ENCODE measurements around the gene TTC3. TPM values are rescaled to one million over a fixed set of nuclear protein-coding genes. Genes with fewer than 3 reads are reported as not detected.
"Not testable (repeated sequence)": the region's sequence is repeated elsewhere in the genome, so short reads cannot be mapped to it uniquely, and the experiment has no call there.

The TTC3 gene
- total RNA-seq, 4 donors from 2014 or later, result 96.5 to 195 (median 122) TPM

DNA sequence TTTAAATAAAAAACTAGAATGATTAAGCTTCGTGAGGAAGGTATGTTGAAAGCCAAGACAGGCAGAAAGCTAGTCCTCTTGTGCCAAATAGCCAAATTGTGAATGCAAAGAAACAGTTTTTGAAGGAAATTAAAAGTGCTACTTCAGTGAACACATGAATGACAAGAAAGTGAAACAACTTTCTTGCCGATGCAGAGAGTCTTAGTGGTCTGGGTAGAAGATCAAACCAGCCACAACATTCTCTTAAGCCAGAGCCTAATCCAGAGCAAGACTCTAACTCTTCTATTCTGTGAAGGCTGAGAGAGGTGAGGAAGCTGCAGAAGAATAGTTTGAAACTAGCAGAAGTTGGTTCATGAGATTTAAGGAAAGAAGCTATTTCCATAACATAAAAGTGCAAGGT, 63.2 kb downstream of the TTC3 start:
- 93% methylated on average over 2 of the region's 2 CpGs for WGBS
- no peaks in the 10 kb centered on the region for H3K9me3 ChIP-seq
- peaks cover 81% of the 10 kb centered on the region for H3K36me3 ChIP-seq
- TF ChIP-seq EP300 (IDR thresholded peaks at IDR 0.05), result no peak
- TF ChIP-seq, protein P1, sequence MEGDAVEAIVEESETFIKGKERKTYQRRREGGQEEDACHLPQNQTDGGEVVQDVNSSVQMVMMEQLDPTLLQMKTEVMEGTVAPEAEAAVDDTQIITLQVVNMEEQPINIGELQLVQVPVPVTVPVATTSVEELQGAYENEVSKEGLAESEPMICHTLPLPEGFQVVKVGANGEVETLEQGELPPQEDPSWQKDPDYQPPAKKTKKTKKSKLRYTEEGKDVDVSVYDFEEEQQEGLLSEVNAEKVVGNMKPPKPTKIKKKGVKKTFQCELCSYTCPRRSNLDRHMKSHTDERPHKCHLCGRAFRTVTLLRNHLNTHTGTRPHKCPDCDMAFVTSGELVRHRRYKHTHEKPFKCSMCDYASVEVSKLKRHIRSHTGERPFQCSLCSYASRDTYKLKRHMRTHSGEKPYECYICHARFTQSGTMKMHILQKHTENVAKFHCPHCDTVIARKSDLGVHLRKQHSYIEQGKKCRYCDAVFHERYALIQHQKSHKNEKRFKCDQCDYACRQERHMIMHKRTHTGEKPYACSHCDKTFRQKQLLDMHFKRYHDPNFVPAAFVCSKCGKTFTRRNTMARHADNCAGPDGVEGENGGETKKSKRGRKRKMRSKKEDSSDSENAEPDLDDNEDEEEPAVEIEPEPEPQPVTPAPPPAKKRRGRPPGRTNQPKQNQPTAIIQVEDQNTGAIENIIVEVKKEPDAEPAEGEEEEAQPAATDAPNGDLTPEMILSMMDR (IDR thresholded peaks at IDR 0.05), result no peak
- TF ChIP-seq POLR2A (IDR thresholded peaks at IDR 0.05), result no peak
- TF ChIP-seq POLR2AphosphoS5 (IDR thresholded peaks at IDR 0.05), result no peak
- H3K27me3 ChIP-seq, result no peaks in the 10 kb centered on the region
- DNase-seq (ENCODE audit: low spot score in 2 of 2), result no peak
- H3K4me1 ChIP-seq, result no peaks in the 10 kb centered on the region
- no peak overlapping the region for H3K4me3 ChIP-seq
- no peak overlapping the region for H3K27ac ChIP-seq

DNA sequence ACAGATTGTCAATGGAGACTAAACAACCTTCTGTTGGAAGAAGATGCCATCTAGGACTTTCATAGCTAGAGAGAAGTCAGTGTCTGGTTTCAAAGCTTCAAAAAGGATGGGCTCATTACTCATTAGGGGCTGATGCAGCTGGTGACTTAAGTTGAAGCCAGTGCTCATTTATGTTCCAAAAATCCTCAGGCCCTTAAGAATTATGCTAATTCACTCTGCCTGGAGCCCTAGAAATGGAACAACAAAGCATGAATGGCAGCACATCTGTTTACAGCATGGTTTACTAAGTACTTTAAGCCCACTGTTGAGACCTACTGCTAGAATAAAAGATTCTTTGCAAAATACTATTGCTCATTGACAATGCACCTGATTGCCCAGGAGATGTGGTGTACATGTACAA, 63.7 kb downstream of the TTC3 start:
- no peak for DNase-seq (ENCODE audit: low spot score in 2 of 2)
- TF ChIP-seq, protein P1 (IDR thresholded peaks at IDR 0.05), result no peak
- TF ChIP-seq POLR2A (IDR thresholded peaks at IDR 0.05) (no peak), POLR2AphosphoS5 (IDR thresholded peaks at IDR 0.05) (no peak), EP300 (IDR thresholded peaks at IDR 0.05) (no peak)
- H3K4me1 ChIP-seq, result no peaks in the 10 kb centered on the region
- peaks cover 82% of the 10 kb centered on the region for H3K36me3 ChIP-seq
- no peak overlapping the region for H3K27ac ChIP-seq
- no peaks in the 10 kb centered on the region for H3K27me3 ChIP-seq
- no peak overlapping the region for H3K4me3 ChIP-seq
- H3K9me3 ChIP-seq, result no peaks in the 10 kb centered on the region

DNA sequence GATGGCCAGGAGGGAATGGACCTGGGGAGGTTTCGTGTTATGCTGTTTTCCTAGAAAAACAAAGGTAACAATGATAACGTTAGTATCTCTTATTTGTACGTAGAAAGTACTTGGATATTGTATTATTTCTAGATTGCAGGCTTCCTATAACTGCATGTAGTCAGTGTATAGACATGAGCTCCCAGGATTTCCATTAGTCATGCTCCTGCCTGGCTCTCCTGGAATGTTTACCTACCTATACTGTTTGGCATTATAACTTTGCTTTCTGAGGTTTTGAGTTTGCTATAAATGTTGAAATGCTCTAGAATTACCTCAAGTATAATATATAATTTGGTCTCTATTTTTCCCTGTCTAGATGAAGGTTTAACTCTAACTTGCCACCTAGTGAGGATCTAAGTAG, 66.1 kb downstream of the TTC3 start:
- TF ChIP-seq, protein P1 (IDR thresholded peaks at IDR 0.05), result no peak
- TF ChIP-seq EP300 (IDR thresholded peaks at IDR 0.05), result no peak
- TF ChIP-seq POLR2A (IDR thresholded peaks at IDR 0.05), result no peak
- no peak for TF ChIP-seq POLR2AphosphoS5 (IDR thresholded peaks at IDR 0.05)
- H3K4me1 ChIP-seq, result no peaks in the 10 kb centered on the region
- no peak for DNase-seq (ENCODE audit: low spot score in 2 of 2)
- WGBS, result 77% methylated on average over 3 of the region's 3 CpGs
- no peak overlapping the region for H3K27ac ChIP-seq
- H3K27me3 ChIP-seq, result no peaks in the 10 kb centered on the region
- no peaks in the 10 kb centered on the region for H3K9me3 ChIP-seq
- no peak overlapping the region for H3K4me3 ChIP-seq
- H3K36me3 ChIP-seq, result peaks cover 70% of the 10 kb centered on the region

DNA sequence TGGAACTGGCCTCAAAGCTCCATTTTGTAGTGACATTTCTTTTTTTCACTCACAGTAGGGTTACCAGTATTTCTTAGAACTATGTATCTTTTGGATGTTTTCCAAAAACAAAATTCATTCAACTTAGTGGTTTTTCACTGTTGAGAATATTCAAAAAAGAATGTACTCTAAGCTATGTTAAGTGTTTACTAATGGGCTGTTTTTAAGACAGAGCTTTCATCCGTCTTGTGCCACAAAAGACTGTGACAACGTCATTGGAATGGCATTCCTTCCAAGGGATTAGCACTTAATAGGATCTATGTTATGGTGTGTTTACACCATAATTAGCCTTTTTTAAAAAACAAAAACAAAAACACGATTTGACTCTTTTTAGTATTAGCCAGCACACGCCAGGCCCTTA, 66.8 kb downstream of the TTC3 start:
- TF ChIP-seq POLR2A (IDR thresholded peaks at IDR 0.05), result no peak
- TF ChIP-seq EP300 (IDR thresholded peaks at IDR 0.05), result no peak
- TF ChIP-seq, protein P1 (IDR thresholded peaks at IDR 0.05), result no peak
- TF ChIP-seq POLR2AphosphoS5 (IDR thresholded peaks at IDR 0.05), result no peak
- H3K4me1 ChIP-seq, result no peaks in the 10 kb centered on the region
- no peak for DNase-seq (ENCODE audit: low spot score in 2 of 2)
- H3K9me3 ChIP-seq, result no peaks in the 10 kb centered on the region
- 74% methylated on average over 4 of the region's 4 CpGs for WGBS
- peaks cover 70% of the 10 kb centered on the region for H3K36me3 ChIP-seq
- no peaks in the 10 kb centered on the region for H3K27me3 ChIP-seq
- no peak overlapping the region for H3K27ac ChIP-seq
- no peak overlapping the region for H3K4me3 ChIP-seq

DNA sequence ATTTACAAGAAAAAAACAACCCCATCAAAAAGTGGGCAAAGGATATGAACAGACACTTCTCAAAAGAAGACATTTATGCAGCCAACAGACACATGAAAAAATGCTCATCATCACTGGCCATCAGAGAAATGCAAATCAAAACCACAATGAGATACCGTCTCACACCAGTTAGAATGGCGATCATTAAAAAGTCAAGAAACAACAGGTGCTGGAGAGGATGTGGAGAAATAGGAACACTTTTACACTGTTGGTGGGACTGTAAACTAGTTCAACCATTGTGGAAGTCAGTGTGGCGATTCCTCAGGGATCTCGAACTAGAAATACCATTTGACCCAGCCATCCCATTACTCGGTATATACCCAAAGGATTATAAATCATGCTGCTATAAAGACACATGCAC, 70.3 kb downstream of the TTC3 start:
- H3K9me3 ChIP-seq; H3K27me3 ChIP-seq; H3K4me3 ChIP-seq; H3K4me1 ChIP-seq; DNase-seq (ENCODE audit: low spot score in 2 of 2); H3K27ac ChIP-seq: not testable (repeated sequence)
- 100% methylated on average over 5 of the region's 5 CpGs for WGBS
- H3K36me3 ChIP-seq, result peaks cover 66% of the 10 kb centered on the region

DNA sequence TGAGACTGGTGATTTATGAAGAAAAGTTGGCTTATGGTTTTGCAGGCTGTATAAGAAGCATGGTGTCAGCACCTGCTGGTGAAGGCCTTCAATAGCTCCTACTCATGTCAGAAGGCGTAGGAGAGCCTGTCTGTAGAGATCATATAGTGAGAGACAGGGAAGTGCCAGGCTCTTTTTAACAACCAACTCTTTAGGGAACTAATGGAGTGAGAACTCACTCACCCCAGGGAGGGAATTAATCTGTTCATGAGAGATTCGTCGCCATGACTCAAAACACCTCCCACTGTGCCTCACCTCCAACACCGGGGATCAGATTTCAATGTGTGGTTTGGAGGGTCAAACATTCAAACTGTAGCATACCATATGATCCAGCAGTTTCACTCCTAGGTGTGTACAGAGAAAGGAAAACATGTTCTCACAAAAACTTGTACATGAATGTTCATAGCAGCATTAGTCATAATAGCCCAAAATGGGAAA, 72.6 kb downstream of the TTC3 start:
- no peak for DNase-seq (ENCODE audit: low spot score in 2 of 2)
- Histone ChIP-seq H3K4me3 (no peak overlapping the region), H3K27ac (no peak overlapping the region), H3K27me3 (no peaks in the 10 kb centered on the region), H3K4me1 (no peaks in the 10 kb centered on the region), H3K36me3 (peaks cover 63% of the 10 kb centered on the region), H3K9me3 (no peaks in the 10 kb centered on the region)
- WGBS, result 88% methylated on average over 4 of the region's 4 CpGs
- TF ChIP-seq, protein P1 (IDR thresholded peaks at IDR 0.05), result no peak
- TF ChIP-seq POLR2A (IDR thresholded peaks at IDR 0.05) (no peak), POLR2AphosphoS5 (IDR thresholded peaks at IDR 0.05) (no peak), EP300 (IDR thresholded peaks at IDR 0.05) (no peak)
